ENCODE data around the gene MARCHF5. TPM values are rescaled to one million over a fixed set of nuclear protein-coding genes. Genes with fewer than 3 reads are reported as not detected.

MARCHF5 gene
- polyA plus RNA-seq, 2 of the 4 experiments (the other 2 are of a cell fraction), result 24.7 to 37.3 TPM

- no peaks in the 10 kb centered on the region for H3K9me3 ChIP-seq
- CTCF ChIA-PET, result interaction anchor here (0.7 to 1.3 kb wide), 2 partner anchors 48 to 332 kb away, joined by 3 read pairs; partner anchors contain the start of gene IDE
- peaks cover 22% of the 10 kb centered on the region for H3K4me1 ChIP-seq
- ATAC-seq, result no peak
- no peak overlapping the region; the same call in 2 of the 3 replicates for H3K4me2 ChIP-seq
- FAIRE-seq, result no peak
- DNase-seq (ENCODE audit: low read depth in 1 of 2, low spot score in 1 of 2), result no peak
- no peak overlapping the region for H3K27ac ChIP-seq
- WGBS (ENCODE audit: missing lambda C conversion rate), result 43% methylated on average over 2 of the region's 2 CpGs
- POLR2A ChIA-PET, result no interaction called here
- no peak for TF ChIP-seq RCOR1 (IDR thresholded peaks at IDR 0.05; ENCODE audit: low read depth, low read length)
- TF ChIP-seq, protein P1, sequence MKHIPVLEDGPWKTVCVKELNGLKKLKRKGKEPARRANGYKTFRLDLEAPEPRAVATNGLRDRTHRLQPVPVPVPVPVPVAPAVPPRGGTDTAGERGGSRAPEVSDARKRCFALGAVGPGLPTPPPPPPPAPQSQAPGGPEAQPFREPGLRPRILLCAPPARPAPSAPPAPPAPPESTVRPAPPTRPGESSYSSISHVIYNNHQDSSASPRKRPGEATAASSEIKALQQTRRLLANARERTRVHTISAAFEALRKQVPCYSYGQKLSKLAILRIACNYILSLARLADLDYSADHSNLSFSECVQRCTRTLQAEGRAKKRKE (CRISPR knock-in tag; IDR thresholded peaks at IDR 0.05; ENCODE audit: low read depth), result no peak
- no peak for TF ChIP-seq CEBPB (IDR thresholded peaks at IDR 0.05)
- TF ChIP-seq BHLHE40 (IDR thresholded peaks at IDR 0.05; ENCODE audit: low read depth, low read length), result no peak
- no peak for TF ChIP-seq KDM5A (IDR thresholded peaks at IDR 0.05)
- TF ChIP-seq MAFK (IDR thresholded peaks at IDR 0.05; ENCODE audit: partially characterized antibody), result no peak
- no peak for TF ChIP-seq PHF8 (IDR thresholded peaks at IDR 0.05; ENCODE audit: borderline replicate concordance, low read depth)
- no peak for TF ChIP-seq FOSB (CRISPR knock-in tag; IDR thresholded peaks at IDR 0.05)
- no peak overlapping the region for H3K4me3 ChIP-seq
Observed at GRCh38 chr10:92242380-92242779, 48.6 kb upstream of the MARCHF5 start.

GRCh38 chr10:92242910-92243671 is 47.9 kb upstream of the MARCHF5 start:
- ATAC-seq (peak in 1 of 2 experiments; percentile 63; a peak in 3 of 6 replicates), DNase-seq (ENCODE audit: low read depth in 1 of 2, low spot score in 1 of 2) (peak in 1 of 2 experiments; percentile 50), FAIRE-seq (no peak)
- Histone ChIP-seq H3K4me1 (peaks cover 22% of the 10 kb centered on the region), H3K4me2 (peak overlapping the region; percentile 68), H3K9me3 (no peaks in the 10 kb centered on the region), H3K27ac (no peak overlapping the region), H3K4me3 (peak overlapping the region; percentile 20; the same call in 1 of the 3 replicates)
- 26% methylated on average over 8 of the region's 8 CpGs for WGBS (ENCODE audit: missing lambda C conversion rate)
- TF ChIP-seq FOSL2 (IDR thresholded peaks at IDR 0.05), result no peak
- TF ChIP-seq FOSL2 (CRISPR knock-in tag; IDR thresholded peaks at IDR 0.05), result no peak
- TF ChIP-seq SREBF2 (IDR thresholded peaks at IDR 0.05), result no peak
- no peak for TF ChIP-seq MYC (IDR thresholded peaks at IDR 0.05; ENCODE audit: borderline replicate concordance, low read length)
- no peak for TF ChIP-seq PBX3 (IDR thresholded peaks at IDR 0.05)
- no peak for TF ChIP-seq FOSB (CRISPR knock-in tag; IDR thresholded peaks at IDR 0.05)
- TF ChIP-seq POLR2A (IDR thresholded peaks at IDR 0.05; ENCODE audit: low read length), result no peak
- TF ChIP-seq ZNF302 (CRISPR knock-in tag; IDR thresholded peaks at IDR 0.05), result no peak
- TF ChIP-seq MAFK (IDR thresholded peaks at IDR 0.05; ENCODE audit: partially characterized antibody), result no peak
- no peak for TF ChIP-seq CTCF (IDR thresholded peaks at IDR 0.05)
- TF ChIP-seq TFCP2L1 (CRISPR knock-in tag; IDR thresholded peaks at IDR 0.05), result no peak
- ChIA-PET CTCF (interaction anchor here (0.6 to 1.3 kb wide), 3 partner anchors 27 to 331 kb away, joined by 3 read pairs; partner anchors contain the start of gene IDE), POLR2A (no interaction called here)

GRCh38 chr10:92244796-92245195 is 46.2 kb upstream of the MARCHF5 start:
- DNase-seq (ENCODE audit: low read depth in 1 of 2, low spot score in 1 of 2), result no peak

More at GRCh38 chr10:92244796-92245195, 46.2 kb upstream of the MARCHF5 start:
- ATAC-seq (no peak), FAIRE-seq (no peak)
- WGBS (ENCODE audit: missing lambda C conversion rate), result 84% methylated on average over 3 of the region's 3 CpGs
- no peak overlapping the region for H3K4me2 ChIP-seq
- no peaks in the 10 kb centered on the region for H3K9me3 ChIP-seq
- ChIA-PET POLR2A (no interaction called here), CTCF (interaction anchor here (1.2 to 1.5 kb wide), 2 partner anchors 119 to 157 kb away, joined by 3 read pairs; no protein-coding TSS in a partner anchor)
- H3K4me3 ChIP-seq, result no peak overlapping the region
- TF ChIP-seq SMC3 (IDR thresholded peaks at IDR 0.05) (no peak), MYC (IDR thresholded peaks at IDR 0.05; ENCODE audit: borderline replicate concordance, low read length) (no peak), CBX2 (IDR thresholded peaks at IDR 0.05; ENCODE audit: borderline replicate concordance, low read depth) (no peak), PBX3 (IDR thresholded peaks at IDR 0.05) (no peak)
- TF ChIP-seq, protein P2, sequence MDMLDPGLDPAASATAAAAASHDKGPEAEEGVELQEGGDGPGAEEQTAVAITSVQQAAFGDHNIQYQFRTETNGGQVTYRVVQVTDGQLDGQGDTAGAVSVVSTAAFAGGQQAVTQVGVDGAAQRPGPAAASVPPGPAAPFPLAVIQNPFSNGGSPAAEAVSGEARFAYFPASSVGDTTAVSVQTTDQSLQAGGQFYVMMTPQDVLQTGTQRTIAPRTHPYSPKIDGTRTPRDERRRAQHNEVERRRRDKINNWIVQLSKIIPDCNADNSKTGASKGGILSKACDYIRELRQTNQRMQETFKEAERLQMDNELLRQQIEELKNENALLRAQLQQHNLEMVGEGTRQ (IDR thresholded peaks at IDR 0.05), result no peak
- TF ChIP-seq, protein P3, sequence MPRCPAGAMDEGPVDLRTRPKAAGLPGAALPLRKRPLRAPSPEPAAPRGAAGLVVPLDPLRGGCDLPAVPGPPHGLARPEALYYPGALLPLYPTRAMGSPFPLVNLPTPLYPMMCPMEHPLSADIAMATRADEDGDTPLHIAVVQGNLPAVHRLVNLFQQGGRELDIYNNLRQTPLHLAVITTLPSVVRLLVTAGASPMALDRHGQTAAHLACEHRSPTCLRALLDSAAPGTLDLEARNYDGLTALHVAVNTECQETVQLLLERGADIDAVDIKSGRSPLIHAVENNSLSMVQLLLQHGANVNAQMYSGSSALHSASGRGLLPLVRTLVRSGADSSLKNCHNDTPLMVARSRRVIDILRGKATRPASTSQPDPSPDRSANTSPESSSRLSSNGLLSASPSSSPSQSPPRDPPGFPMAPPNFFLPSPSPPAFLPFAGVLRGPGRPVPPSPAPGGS (IDR thresholded peaks at IDR 0.05), result no peak
- H3K27ac ChIP-seq, result no peak overlapping the region
- H3K4me1 ChIP-seq, result peaks cover 9% of the 10 kb centered on the region; the same call in 1 of the 3 replicates
